Retina (tissue), 1 donor: ENCODE results near the gene GTF2F2.
A peak's percentile ranks its signal among the peaks of the same experiment; 100 is the strongest.
"Not testable (repeated sequence)": the region's sequence is repeated elsewhere in the genome, so short reads cannot be mapped to it uniquely, and the experiment has no call there.

Experiments used
- DNase-seq: peaks from one replicate; pipeline ENCODE4 v3.0.0-alpha.2; 2016

Gene GTF2F2

GRCh38 chr13:45219123-45219891 is 99.0 kb downstream of the GTF2F2 start:
- DNase-seq = no peak

DNA sequence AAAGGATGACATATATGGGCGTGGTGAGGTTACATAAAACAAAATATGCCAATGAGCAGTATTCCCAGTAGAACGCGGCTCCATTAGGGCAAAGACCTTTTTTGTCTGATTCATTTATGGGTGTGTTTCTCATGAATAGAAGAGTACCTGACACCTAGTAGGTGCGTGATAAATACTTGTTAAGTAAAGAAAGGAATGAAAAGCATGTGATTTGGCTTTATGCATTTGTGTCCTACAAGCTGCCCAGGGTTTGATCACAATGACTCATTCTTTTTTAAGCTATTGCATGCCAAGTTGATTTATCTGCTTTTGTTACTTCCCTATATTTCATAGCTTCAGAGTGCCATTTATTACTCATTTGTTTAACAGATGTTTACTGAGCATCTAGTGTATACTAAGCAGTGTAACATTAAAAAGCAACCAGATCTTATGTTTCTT is 99.6 kb downstream of the GTF2F2 start:
- no peak for DNase-seq

- DNase-seq = no peak
Observed at GRCh38 chr13:45220403-45220802, 100.1 kb downstream of the GTF2F2 start.

DNA sequence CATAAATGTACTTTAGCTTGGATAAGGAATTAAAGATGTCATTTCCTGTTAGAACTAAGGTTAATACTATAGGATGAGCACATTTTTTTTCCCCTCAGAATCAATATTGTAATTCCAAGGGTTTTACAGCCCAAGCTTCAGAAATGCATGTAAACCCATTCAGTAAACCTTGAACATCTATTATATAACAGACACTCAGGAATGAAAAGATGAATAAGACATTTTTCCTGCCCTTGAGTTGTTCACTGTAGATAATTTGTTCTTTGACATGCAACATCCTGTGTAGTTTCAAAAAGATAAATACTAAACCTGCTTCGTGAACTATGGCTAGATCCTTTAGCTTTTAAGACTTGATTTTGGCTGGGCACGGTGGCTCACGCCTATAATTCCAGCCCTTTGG is 102.2 kb downstream of the GTF2F2 start:
- DNase-seq = no peak

DNA sequence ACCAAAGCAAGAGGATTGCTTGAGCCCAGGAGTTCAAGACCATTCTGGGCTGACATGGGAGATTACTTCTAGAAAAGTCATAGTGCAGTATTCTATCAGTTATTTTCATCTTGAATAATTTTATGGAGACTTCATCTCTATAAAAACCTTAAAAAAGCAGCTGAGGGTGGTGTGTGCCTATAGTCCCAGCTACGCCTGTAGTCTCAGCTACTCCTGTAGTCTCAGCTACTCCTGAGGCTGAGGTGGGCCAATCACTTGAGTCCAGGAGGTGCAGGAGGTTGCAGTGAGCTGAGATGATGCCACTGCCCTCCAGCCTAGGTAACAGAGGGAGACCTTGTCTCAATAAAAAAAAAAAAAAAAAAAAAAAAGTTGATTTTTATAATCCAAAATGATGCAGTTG is 102.6 kb downstream of the GTF2F2 start:
- no peak for DNase-seq

DNA sequence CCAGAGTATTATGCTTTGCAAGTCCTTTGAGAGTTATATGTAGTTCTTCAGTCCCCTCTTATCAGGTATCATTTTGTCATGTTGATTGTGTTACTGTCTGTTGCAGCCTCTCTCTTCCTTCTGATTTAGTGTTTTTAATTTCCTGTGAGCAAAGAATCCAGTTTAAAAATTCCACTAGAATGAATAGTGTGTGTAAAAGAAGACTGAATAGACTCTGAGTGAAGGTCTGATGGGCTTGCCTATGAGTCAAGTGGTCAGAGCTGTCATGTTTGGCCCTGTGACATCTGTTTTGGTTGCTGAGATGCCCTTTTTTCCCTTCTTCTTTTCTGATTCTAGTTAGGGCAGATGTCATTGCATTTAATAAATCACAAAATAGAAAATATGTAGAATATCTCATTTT is 103.9 kb downstream of the GTF2F2 start:
- DNase-seq = no peak

DNA sequence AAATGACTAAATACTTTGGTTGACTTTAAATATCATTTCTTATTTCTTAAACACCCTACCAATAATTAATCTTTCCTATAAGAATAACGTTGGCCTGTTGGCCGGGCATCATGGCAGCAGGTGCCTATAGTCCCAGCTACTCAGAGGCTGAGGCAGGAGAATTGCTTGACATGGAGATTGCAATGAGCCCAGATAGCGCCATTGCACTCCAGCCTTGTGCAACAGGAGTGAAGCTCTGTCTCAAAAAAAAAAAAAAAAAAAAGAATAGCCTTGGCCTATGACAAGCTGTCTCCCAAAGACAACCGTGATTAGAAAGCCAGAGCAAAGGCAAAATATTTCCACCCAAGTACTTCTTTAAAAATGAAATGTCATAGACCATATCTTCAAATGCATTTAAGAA is 105.1 kb downstream of the GTF2F2 start:
- no peak for DNase-seq

DNA sequence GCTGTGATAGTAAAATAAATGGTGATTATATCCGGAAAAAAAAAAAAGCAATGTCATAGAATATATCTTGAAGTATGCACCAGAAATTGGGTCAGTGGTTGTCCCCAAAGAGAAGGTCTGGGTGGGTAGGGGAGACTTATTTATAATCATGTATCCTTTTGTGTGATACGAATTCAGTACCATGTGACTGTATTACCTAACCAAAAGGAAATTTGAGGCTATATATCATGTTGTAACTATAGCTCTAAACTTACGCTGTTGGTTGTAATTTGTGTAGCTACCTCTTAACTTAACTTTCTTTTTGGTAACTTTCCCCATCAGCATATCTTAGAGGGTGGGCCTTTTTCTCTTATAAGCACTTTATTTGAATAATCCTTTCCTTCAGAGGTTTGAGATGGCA is 105.7 kb downstream of the GTF2F2 start:
- no peak for DNase-seq

- DNase-seq = no peak
Observed at GRCh38 chr13:45228002-45228401, 107.7 kb downstream of the GTF2F2 start.

DNA sequence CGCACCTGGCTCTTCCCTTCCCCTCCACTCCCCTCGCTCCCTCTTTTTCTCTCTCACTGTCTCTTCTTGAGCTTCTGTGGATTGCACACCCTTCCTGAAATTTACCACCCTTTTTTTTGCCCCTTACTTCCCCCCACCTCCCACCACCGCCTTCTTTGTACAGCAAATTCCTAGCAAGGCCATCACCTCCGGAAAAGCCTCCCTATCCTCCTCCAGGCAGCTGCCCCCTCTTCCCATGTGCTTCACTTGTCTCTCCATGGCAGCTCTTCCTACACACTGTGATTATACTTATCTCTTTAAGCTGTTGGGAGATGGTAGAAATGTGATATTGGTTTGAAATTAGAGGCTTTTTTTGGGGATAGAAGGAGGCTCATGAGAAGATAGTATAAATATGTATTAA is 108.9 kb downstream of the GTF2F2 start:
- DNase-seq = no peak

- peak; percentile 8 for DNase-seq
Observed at GRCh38 chr13:45231305-45231704, 111.0 kb downstream of the GTF2F2 start.

GRCh38 chr13:45231722-45232121 is 111.4 kb downstream of the GTF2F2 start:
- no peak for DNase-seq

GRCh38 chr13:45232591-45232990 is 112.3 kb downstream of the GTF2F2 start:
- no peak for DNase-seq

GRCh38 chr13:45238945-45239795 is 118.9 kb downstream of the GTF2F2 start:
- no peak for DNase-seq

DNA sequence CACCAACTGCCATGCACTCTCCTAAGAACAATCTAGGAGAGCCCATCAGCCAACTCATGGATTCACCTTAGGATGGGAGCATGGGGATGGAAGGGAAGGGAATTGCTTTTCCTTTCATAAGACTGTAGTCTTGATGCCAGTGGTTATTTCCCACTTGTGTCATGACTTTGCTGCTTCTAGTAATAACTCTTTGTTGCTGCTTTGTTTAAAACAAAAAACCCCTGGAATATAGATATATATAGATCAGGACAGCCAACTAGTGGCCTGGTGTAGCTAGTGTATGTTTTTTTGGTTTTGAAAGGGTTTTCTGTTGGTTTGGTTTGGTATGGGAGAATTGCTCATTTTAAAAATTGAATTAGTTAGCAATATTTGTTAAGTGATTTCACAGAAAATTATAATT is 119.8 kb downstream of the GTF2F2 start:
- DNase-seq = no peak

DNA sequence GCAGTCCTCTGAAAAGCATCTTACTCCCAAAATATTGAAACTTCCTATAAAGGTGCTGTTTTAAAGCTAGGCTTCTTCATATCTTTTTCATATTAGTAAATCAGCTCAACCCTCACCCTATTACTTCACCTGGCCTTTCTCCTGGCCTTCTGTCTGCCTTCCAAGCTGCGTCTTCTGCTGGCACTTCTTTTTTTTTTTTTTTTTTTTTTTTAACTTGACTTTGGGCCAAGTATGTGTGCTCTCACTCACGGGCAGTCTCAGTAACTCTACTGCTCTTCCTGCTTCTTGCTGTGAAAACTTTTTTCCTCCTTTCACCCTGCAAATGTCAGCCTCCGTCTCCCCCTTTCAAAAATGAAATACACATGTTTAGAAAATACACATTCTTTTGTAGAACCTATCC is 121.8 kb downstream of the GTF2F2 start:
- DNase-seq = no peak

- no peak for DNase-seq
Observed at GRCh38 chr13:45242524-45242923, 122.2 kb downstream of the GTF2F2 start.

DNA sequence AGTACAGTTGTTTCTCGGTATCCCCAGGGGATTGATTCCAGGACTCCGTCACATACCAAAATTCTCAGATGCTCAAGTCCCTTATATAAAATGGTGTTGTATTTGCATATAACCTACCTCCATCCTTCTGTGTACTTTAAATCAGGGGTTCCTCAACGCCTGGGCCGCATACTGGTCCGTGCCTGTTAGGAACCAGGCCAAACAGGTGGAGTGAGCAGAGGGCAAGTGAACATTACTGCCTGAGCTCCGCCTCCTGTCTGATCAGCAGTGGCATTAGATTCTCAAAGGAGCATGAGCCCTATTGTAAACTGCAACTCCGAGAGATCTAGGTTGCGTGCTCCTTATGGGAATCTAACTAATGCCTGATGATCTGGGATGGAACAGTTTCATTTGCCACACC is 122.8 kb downstream of the GTF2F2 start:
- no peak for DNase-seq

GRCh38 chr13:45244736-45245135 is 124.4 kb downstream of the GTF2F2 start:
- DNase-seq = not testable (repeated sequence)

- DNase-seq = no peak
Observed at GRCh38 chr13:45249662-45250061, 129.4 kb downstream of the GTF2F2 start.

DNA sequence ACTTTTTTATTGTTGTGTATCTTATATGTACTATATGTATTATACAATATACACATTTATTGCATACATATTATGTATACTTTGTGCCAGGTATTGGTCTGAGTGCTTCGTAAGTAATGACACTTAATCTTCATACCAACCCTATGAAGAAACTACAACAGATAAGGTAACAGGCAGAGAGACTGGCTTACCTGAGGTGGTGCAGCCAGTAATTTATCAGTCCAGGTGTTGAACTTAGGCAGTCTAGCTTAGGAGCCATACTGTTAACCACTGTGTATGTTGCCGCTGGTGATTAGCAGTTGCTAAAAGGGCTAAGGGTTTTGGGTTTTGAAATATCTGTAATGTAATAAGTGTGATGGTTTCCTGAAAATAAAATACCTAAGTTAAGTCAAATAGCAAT is 134.1 kb downstream of the GTF2F2 start:
- DNase-seq = no peak

DNA sequence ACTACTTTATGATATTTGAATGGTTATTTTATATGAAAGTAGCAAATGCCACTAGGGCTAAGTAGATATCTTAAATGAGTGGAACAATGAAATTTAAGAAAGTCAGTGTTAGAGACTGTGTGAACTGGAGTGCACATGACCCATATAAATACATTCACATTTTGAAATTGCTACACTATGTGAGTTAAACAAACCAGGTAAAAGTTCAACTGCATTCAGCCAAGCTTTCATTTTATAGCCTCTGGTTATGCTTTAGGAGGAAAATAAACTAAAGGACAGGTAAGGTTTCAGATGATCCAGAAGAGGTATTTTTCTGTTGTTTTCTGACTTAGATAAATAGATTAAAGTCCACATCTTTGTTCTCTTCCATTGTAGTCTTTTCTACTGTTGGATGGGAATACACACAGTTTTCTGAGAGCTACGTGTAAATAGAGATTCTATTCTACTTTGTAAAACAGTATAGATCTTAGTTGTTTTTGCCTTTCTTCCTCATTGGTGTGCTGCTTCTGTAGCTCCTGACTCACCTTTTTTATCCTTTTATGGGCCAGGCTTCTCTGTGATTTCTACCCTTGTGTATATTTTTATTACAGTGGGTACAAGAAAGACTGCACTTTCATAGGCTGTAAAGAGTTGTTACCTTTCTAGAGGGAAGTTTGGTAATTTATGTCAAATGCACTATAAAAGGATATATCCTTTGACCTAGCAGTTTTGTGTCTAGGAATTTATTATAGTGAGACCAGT is 135.1 kb downstream of the GTF2F2 start:
- DNase-seq = no peak

- DNase-seq = no peak
Observed at GRCh38 chr13:45256254-45256653, 135.9 kb downstream of the GTF2F2 start.
